ENCODE measurements around the gene MPST.
"Not testable (repeated sequence)": the region's sequence is repeated elsewhere in the genome, so short reads cannot be mapped to it uniquely, and the experiment has no call there.

MPST gene

GRCh38 chr22:37068859-37069258 is 49.3 kb downstream of the MPST start:
- H3K4me3 ChIP-seq (ENCODE audit: low read length) = no peak overlapping the region
- no peak for TF ChIP-seq CTCF (conservative IDR thresholded peaks at IDR 0.05; ENCODE audit: low read length)

GRCh38 chr22:37069319-37069718 is 49.8 kb downstream of the MPST start:
- DNase-seq (ENCODE audit: low read depth) = no peak
- H3K4me3 ChIP-seq (ENCODE audit: low read length) = no peak overlapping the region
- no peak for TF ChIP-seq CTCF (conservative IDR thresholded peaks at IDR 0.05; ENCODE audit: low read length)

More at GRCh38 chr22:37068859-37069258, 49.3 kb downstream of the MPST start:
- DNase-seq (ENCODE audit: low read depth) = no peak

- no peak for TF ChIP-seq CTCF (conservative IDR thresholded peaks at IDR 0.05; ENCODE audit: low read length)
- no peak for DNase-seq (ENCODE audit: low read depth)
- no peak overlapping the region for H3K4me3 ChIP-seq (ENCODE audit: low read length)
These were observed 50.2 kb downstream of the MPST start for GRCh38 chr22:37069719-37070118.

- no peak for DNase-seq (ENCODE audit: low read depth)
- TF ChIP-seq CTCF (conservative IDR thresholded peaks at IDR 0.05; ENCODE audit: low read length) = no peak
- H3K4me3 ChIP-seq (ENCODE audit: low read length) = no peak overlapping the region
These were observed 50.8 kb downstream of the MPST start for GRCh38 chr22:37070334-37070733.

- no peak for DNase-seq (ENCODE audit: low read depth)
- H3K4me3 ChIP-seq (ENCODE audit: low read length) = no peak overlapping the region
- TF ChIP-seq CTCF (conservative IDR thresholded peaks at IDR 0.05; ENCODE audit: low read length) = no peak
These were observed 51.2 kb downstream of the MPST start for GRCh38 chr22:37070744-37071143.

- DNase-seq (ENCODE audit: low read depth); H3K4me3 ChIP-seq (ENCODE audit: low read length): not testable (repeated sequence)
These were observed 52.5 kb downstream of the MPST start for GRCh38 chr22:37071850-37072592.

- TF ChIP-seq CTCF (conservative IDR thresholded peaks at IDR 0.05; ENCODE audit: low read length) = no peak
- no peak overlapping the region for H3K4me3 ChIP-seq (ENCODE audit: low read length)
- DNase-seq (ENCODE audit: low read depth) = no peak
These were observed 53.1 kb downstream of the MPST start for GRCh38 chr22:37072673-37073072.
